Sigmoid colon (tissue), 4 donors: ENCODE data around the gene USP30.

Experiments
- EP300 ChIP-seq, 4 donors: sonication (generic); formaldehyde crosslinking; IDR thresholded peaks; one replicate each; pipeline ENCODE4 v1.6.1; 2017; ENCODE audit warnings: antibody characterized with exemption in 4 of 4
- POLR2A ChIP-seq, 2 donors: fragments of 450-650 bp; IDR thresholded peaks; one replicate each; pipeline ENCODE4 v1.6.1; 2016; ENCODE audit warnings: antibody characterized with exemption in 2 of 2, mild to moderate bottlenecking in 2 of 2, moderate library complexity in 2 of 2
- POLR2AphosphoS5 ChIP-seq, 4 donors: sonication (generic); formaldehyde crosslinking; IDR thresholded peaks; one replicate each; pipeline ENCODE4 v1.6.1; 2017; ENCODE audit warnings: antibody characterized with exemption in 4 of 4
- TF ChIP-seq, protein P1 (sequence below), 4 experiments: fragments of 450-650 bp in 3 of 4; fragments of 200-600 bp in 1 of 4; IDR thresholded peaks; one replicate each; pipeline ENCODE4 v1.5.1; 2016 to 2019; ENCODE audit warnings: antibody characterized with exemption in 4 of 4, mild to moderate bottlenecking in 3 of 4, moderate library complexity in 2 of 4

DNA sequence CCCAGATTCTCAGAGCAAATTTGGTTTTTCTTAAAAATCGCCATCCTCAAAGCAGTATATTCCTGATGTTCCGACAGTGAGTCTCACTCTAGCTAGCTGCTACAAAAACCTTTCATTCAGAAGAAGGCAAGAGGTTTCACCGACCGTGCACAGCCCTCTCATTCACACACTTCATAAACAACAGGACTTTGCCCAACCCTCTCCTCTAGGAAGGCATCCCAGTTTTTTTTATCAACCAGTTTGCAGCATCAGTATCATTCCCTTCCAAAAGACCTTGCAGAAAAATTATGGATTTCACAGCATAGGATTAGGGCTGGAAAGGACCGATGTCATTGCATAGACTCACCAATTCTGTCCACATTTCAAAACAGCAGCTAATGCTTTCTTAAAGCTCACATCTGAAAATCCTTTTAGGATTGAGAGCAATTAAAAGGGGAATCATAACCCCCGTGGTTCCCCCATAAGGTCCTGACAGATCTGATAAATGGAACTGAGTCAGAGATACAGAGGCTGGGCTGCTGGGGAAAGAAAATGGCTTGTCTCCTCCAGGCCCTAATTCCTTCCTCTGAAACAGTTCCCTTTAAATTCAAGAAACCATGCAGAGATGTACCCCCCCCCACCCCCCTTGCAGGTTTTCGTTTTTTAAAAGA, 32.1 kb upstream of the USP30 start:
- TF ChIP-seq, protein P1, sequence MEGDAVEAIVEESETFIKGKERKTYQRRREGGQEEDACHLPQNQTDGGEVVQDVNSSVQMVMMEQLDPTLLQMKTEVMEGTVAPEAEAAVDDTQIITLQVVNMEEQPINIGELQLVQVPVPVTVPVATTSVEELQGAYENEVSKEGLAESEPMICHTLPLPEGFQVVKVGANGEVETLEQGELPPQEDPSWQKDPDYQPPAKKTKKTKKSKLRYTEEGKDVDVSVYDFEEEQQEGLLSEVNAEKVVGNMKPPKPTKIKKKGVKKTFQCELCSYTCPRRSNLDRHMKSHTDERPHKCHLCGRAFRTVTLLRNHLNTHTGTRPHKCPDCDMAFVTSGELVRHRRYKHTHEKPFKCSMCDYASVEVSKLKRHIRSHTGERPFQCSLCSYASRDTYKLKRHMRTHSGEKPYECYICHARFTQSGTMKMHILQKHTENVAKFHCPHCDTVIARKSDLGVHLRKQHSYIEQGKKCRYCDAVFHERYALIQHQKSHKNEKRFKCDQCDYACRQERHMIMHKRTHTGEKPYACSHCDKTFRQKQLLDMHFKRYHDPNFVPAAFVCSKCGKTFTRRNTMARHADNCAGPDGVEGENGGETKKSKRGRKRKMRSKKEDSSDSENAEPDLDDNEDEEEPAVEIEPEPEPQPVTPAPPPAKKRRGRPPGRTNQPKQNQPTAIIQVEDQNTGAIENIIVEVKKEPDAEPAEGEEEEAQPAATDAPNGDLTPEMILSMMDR (IDR thresholded peaks at IDR 0.05) = no peak
- TF ChIP-seq POLR2AphosphoS5 (IDR thresholded peaks at IDR 0.05) (no peak), EP300 (IDR thresholded peaks at IDR 0.05) (no peak), POLR2A (IDR thresholded peaks at IDR 0.05) (no peak)
